ENCODE measurements around the gene MYOM3.
A peak's percentile ranks its signal among the peaks of the same experiment; 100 is the strongest.

The MYOM3 gene

GRCh38 chr1:24027838-24028468 is 84.0 kb downstream of the MYOM3 start:
- TF ChIP-seq NFIC (IDR thresholded peaks at IDR 0.05) (no peak), RAD21 (IDR thresholded peaks at IDR 0.05; ENCODE audit: low read depth) (peak; percentile 64)

DNA sequence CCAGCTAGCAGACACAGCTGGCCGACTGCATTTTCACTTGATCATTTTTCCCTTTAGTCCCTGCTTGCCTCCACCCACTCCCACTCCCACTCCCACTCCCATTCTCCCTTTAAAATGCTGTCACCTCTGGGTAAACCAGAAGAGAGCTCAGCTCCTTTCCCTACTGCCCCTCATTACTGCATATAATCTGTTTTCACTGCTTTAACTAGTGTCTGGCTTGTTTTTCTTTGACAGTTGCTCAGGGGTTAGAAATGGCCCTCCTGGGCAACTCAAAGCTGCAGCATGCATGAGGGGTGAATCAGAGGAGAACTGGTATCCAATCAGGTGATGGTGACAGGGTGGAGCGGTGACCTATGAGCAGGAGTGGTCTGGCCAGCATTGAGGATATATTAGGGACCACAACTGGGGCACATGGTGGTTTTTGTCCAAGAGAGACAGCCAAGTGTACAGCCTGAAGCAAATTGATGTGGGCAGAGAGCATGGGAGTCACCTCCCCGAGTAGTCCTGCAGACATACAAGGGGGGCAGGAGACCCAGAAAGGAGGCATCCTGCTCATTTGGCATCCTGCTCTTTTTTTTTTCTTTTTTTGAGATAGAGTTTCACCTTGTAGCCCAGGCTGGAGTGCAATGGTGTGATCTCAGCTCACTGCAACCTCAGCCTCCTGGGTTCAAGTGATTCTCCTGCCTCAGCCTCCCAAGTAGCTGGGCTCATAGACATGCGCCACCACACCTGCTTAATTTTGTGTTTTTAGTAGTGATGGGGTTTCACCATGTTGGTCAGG is 89.2 kb downstream of the MYOM3 start:
- TF ChIP-seq, protein P1, sequence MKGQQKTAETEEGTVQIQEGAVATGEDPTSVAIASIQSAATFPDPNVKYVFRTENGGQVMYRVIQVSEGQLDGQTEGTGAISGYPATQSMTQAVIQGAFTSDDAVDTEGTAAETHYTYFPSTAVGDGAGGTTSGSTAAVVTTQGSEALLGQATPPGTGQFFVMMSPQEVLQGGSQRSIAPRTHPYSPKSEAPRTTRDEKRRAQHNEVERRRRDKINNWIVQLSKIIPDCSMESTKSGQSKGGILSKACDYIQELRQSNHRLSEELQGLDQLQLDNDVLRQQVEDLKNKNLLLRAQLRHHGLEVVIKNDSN (IDR thresholded peaks at IDR 0.05) = 0 out of 2 replicates have a peak, but pooled peaks have one; percentile 27
- TF ChIP-seq ZBTB7A (IDR thresholded peaks at IDR 0.05; ENCODE audit: low read depth) (no peak), CREB1 (IDR thresholded peaks at IDR 0.05; ENCODE audit: low read depth) (no peak), EP300 (IDR thresholded peaks at IDR 0.05; ENCODE audit: borderline replicate concordance) (no peak), TAF1 (IDR thresholded peaks at IDR 0.05; ENCODE audit: low read depth) (no peak), TCF12 (IDR thresholded peaks at IDR 0.05; ENCODE audit: low read depth) (no peak), CEBPB (IDR thresholded peaks at IDR 0.05) (no peak), YY1 (IDR thresholded peaks at IDR 0.05; ENCODE audit: low read depth) (no peak), MAX (IDR thresholded peaks at IDR 0.05) (peak; percentile 54), REST (IDR thresholded peaks at IDR 0.05; ENCODE audit: low read depth) (no peak), RAD21 (IDR thresholded peaks at IDR 0.05; ENCODE audit: low read depth) (no peak), EGR1 (IDR thresholded peaks at IDR 0.05) (no peak), NFIC (IDR thresholded peaks at IDR 0.05) (no peak), TEAD4 (IDR thresholded peaks at IDR 0.05) (0 out of 2 replicates have a peak, but pooled peaks have one; percentile 41), FOXM1 (IDR thresholded peaks at IDR 0.05; ENCODE audit: borderline replicate concordance, low read depth) (no peak)

- TF ChIP-seq TCF12 (IDR thresholded peaks at IDR 0.05; ENCODE audit: low read depth) = no peak
- TF ChIP-seq ZBTB7A (IDR thresholded peaks at IDR 0.05; ENCODE audit: low read depth) = no peak
- no peak for TF ChIP-seq EP300 (IDR thresholded peaks at IDR 0.05; ENCODE audit: borderline replicate concordance)
- TF ChIP-seq YY1 (IDR thresholded peaks at IDR 0.05; ENCODE audit: low read depth) = no peak
- no peak for TF ChIP-seq NFIC (IDR thresholded peaks at IDR 0.05)
- no peak for TF ChIP-seq CREB1 (IDR thresholded peaks at IDR 0.05; ENCODE audit: low read depth)
Measured at GRCh38 chr1:24021403-24022266, 90.3 kb downstream of the MYOM3 start.

GRCh38 chr1:24020470-24020869 is 91.5 kb downstream of the MYOM3 start:
- no peak for TF ChIP-seq YY1 (IDR thresholded peaks at IDR 0.05; ENCODE audit: low read depth)
- TF ChIP-seq TEAD4 (IDR thresholded peaks at IDR 0.05) = no peak
- no peak for TF ChIP-seq ZBTB7A (IDR thresholded peaks at IDR 0.05; ENCODE audit: low read depth)
- TF ChIP-seq FOXM1 (IDR thresholded peaks at IDR 0.05; ENCODE audit: borderline replicate concordance, low read depth) = no peak
- no peak for TF ChIP-seq TCF12 (IDR thresholded peaks at IDR 0.05; ENCODE audit: low read depth)
- no peak for TF ChIP-seq REST (IDR thresholded peaks at IDR 0.05; ENCODE audit: low read depth)
- TF ChIP-seq TAF1 (IDR thresholded peaks at IDR 0.05; ENCODE audit: low read depth) = no peak
- no peak for TF ChIP-seq CEBPB (IDR thresholded peaks at IDR 0.05)
- TF ChIP-seq CREB1 (IDR thresholded peaks at IDR 0.05; ENCODE audit: low read depth) = no peak
- TF ChIP-seq RAD21 (IDR thresholded peaks at IDR 0.05; ENCODE audit: low read depth) = no peak
- no peak for TF ChIP-seq NFIC (IDR thresholded peaks at IDR 0.05)
- no peak for TF ChIP-seq MAX (IDR thresholded peaks at IDR 0.05)
- TF ChIP-seq EP300 (IDR thresholded peaks at IDR 0.05; ENCODE audit: borderline replicate concordance) = no peak
- TF ChIP-seq EGR1 (IDR thresholded peaks at IDR 0.05) = no peak
- TF ChIP-seq, protein P1 (IDR thresholded peaks at IDR 0.05) = no peak

DNA sequence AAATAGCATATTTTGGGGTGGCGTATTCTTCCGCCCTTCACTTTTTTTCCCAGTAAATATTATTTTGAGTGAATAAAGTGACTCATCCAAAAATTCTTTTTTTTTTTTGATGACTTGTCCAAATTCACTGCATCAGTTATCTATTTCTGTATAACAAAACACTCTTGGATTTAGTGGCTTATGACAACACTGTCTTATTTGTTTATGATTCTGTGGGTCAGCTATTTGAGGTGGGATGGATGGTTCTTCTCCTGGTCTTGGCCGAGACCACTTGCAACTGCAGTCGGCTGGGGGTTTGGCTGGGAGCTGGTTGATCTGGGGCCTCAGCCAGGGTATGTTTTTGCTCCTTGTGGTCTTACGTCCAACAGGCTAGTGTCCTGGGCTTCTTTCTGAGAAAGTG is 91.9 kb downstream of the MYOM3 start:
- no peak for TF ChIP-seq FOXM1 (IDR thresholded peaks at IDR 0.05; ENCODE audit: borderline replicate concordance, low read depth)
- no peak for TF ChIP-seq TAF1 (IDR thresholded peaks at IDR 0.05; ENCODE audit: low read depth)
- TF ChIP-seq MAX (IDR thresholded peaks at IDR 0.05) = no peak
- TF ChIP-seq EGR1 (IDR thresholded peaks at IDR 0.05) = no peak
- TF ChIP-seq, protein P1 (IDR thresholded peaks at IDR 0.05) = no peak
- no peak for TF ChIP-seq YY1 (IDR thresholded peaks at IDR 0.05; ENCODE audit: low read depth)
- no peak for TF ChIP-seq CREB1 (IDR thresholded peaks at IDR 0.05; ENCODE audit: low read depth)
- no peak for TF ChIP-seq ZBTB7A (IDR thresholded peaks at IDR 0.05; ENCODE audit: low read depth)
- no peak for TF ChIP-seq TCF12 (IDR thresholded peaks at IDR 0.05; ENCODE audit: low read depth)
- TF ChIP-seq NFIC (IDR thresholded peaks at IDR 0.05) = no peak
- TF ChIP-seq CEBPB (IDR thresholded peaks at IDR 0.05) = no peak

All from Ishikawa (cell line).